OCI-LY7 (cell line): ENCODE results near the gene KIAA1671. TPM values are rescaled to one million over a fixed set of nuclear protein-coding genes. Genes with fewer than 3 reads are reported as not detected.

Experiments
- BruUV-seq: library from RNA; stranded (reverse); fragments of 400-500 nt; replicated peaks from 2 replicates; lab custom pipeline; 2021; lab: Mats Ljungman, UMichigan
- CTCF ChIA-PET: fragments of 300-600 bp; sonication (Branson Sonifier 250); formaldehyde crosslinking; loops from one replicate; lab custom pipeline; 2022; ENCODE audit warnings: antibody characterized with exemption; ENCODE audit not compliant: unreplicated experiment; lab: Charles Lee
- POLR2A ChIA-PET: fragments of 300-600 bp; sonication (Branson Sonifier 250); formaldehyde crosslinking; loops from one replicate; lab custom pipeline; 2022; ENCODE audit warnings: antibody characterized with exemption; lab: Charles Lee
- DNase-seq: peaks from one replicate; pipeline ENCODE4 v3.0.0-alpha.2; 2015; ENCODE audit warnings: low spot score
- H2AFZ ChIP-seq: fragments of 200-600 bp; sonication (generic), shearing (Covaris generic); 2 replicates; pipeline ENCODE4 v1.6.1; 2014; ENCODE audit warnings: mild to moderate bottlenecking, antibody characterized with exemption, low read length, moderate library complexity
- H3K27ac ChIP-seq: fragments of 200-600 bp; sonication (generic); 2 replicates; pipeline ENCODE4 v1.5.1; 2014; ENCODE audit warnings: mixed run types, low read depth, mild to moderate bottlenecking, moderate library complexity, low read length, inconsistent platforms; ENCODE audit not compliant: poor library complexity, severe bottlenecking
- H3K36me3 ChIP-seq: fragments of 200-600 bp; sonication (generic); 2 replicates; pipeline ENCODE4 v1.6.1; 2014; ENCODE audit warnings: mild to moderate bottlenecking, antibody characterized with exemption, low read length, moderate library complexity, mixed read lengths; ENCODE audit not compliant: insufficient read depth
- H3K4me1 ChIP-seq: fragments of 200-600 bp; sonication (generic); 2 replicates; pipeline ENCODE4 v1.5.1; 2014; ENCODE audit warnings: mild to moderate bottlenecking, low read length; ENCODE audit not compliant: insufficient read depth, poor library complexity, severe bottlenecking
- H3K4me2 ChIP-seq: fragments of 200-600 bp; sonication (generic); 2 replicates; pipeline ENCODE4 v1.6.1; 2014; ENCODE audit warnings: mild to moderate bottlenecking, low read length
- H3K4me3 ChIP-seq: fragments of 200-600 bp; sonication (generic); 2 replicates; pipeline ENCODE4 v1.5.1; 2014; ENCODE audit warnings: mild to moderate bottlenecking, low read depth, low read length; ENCODE audit not compliant: poor library complexity, severe bottlenecking
- H3K79me2 ChIP-seq: fragments of 200-600 bp; sonication (generic); 2 replicates; pipeline ENCODE4 v1.6.1; 2016; ENCODE audit warnings: low read depth, mild to moderate bottlenecking, low read length, moderate library complexity, mixed read lengths; ENCODE audit not compliant: insufficient read depth
- H3K9me2 ChIP-seq: fragments of 200-600 bp; sonication (generic); 2 replicates; pipeline ENCODE4 v1.6.1; 2016; ENCODE audit warnings: mild to moderate bottlenecking, low read length, mixed read lengths; ENCODE audit not compliant: insufficient read depth
- H3K9me3 ChIP-seq: fragments of 200-600 bp; sonication (generic); 2 replicates; pipeline ENCODE4 v1.6.1; 2014; ENCODE audit warnings: mild to moderate bottlenecking, mixed run types, low read length, mixed read lengths
- H4K20me1 ChIP-seq: fragments of 200-600 bp; sonication (generic); 2 replicates; pipeline ENCODE4 v1.6.1; 2014; ENCODE audit warnings: mild to moderate bottlenecking, antibody characterized with exemption, low read length, moderate library complexity, mixed read lengths; ENCODE audit not compliant: insufficient read depth
- EZH2phosphoT487 ChIP-seq: fragments of 200-600 bp; sonication (generic); IDR thresholded peaks from 2 replicates; pipeline ENCODE4 v1.6.1; 2018; ENCODE audit warnings: low read depth, borderline replicate concordance, mild to moderate bottlenecking, mixed run types, antibody characterized with exemption, low read length, moderate library complexity, mixed read lengths
- intact Hi-C: fragments of 100-400 bp; cut with micrococcal nuclease; formaldehyde crosslinking; loops from one replicate; pipeline ENCODE4 v1.10.0; 2022; ENCODE audit not compliant: unreplicated experiment
- total RNA-seq, 2 experiments: library from RNA; depleted of rRNA in 1 of 2; stranded (reverse); fragments of >200 nt in 1 of 2; shearing (Covaris generic) in 1 of 2; gene quantifications; 2 replicates each; pipeline ENCODE4 v1.2.3, GENCODE V29; 2014 to 2022
- TF ChIP-seq, protein P1 (sequence below): fragments of 200-600 bp; sonication (generic); conservative IDR thresholded peaks from 2 replicates; pipeline ENCODE4 v1.5.1; 2014; ENCODE audit warnings: mild to moderate bottlenecking, antibody characterized with exemption, low read length, moderate library complexity, mixed read lengths

KIAA1671 gene
- total RNA-seq, 2 experiments from 2014 or later: not detected

DNA sequence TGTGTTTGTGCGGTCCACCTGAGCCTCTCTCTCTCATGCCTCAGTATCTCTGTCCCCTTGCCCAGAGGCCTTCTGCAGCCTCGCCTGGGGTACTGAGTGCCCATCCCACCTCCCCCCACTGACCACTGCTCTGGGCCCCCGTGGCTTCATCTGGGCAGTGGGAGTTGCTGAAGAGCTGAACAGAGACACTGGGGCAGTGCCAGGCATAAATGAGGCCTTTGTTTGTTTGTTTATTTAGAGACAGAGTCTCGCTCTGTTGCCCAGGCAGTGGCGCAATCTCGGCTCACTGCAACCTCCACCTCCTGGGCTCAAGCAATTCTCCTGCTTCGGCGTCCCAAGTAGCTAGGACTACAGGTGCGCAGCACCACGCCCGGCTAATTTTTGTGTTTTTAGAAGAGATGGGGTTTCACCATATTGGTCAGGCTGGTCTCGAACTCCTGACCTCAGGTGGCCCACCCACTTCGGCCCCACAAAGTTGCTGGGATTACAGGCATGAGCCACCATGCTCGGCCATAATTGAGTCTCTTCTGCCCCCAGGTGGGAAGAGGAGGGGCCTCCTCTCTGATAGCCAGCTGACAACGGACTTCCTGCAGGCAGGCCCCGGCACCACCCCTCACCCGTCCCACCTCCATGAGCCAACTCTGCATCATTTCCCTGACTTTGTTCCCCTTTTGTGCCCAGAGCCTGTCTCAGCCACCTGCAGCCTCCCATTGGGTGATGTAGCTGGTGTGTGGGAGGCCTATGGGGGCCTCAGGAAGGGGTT lies 256.4 kb downstream of the KIAA1671 start:
- intact Hi-C loops: no loop called here
- H3K4me2 ChIP-seq: no peak overlapping the region
- no peaks in the 10 kb centered on the region for H3K9me3 ChIP-seq

DNA sequence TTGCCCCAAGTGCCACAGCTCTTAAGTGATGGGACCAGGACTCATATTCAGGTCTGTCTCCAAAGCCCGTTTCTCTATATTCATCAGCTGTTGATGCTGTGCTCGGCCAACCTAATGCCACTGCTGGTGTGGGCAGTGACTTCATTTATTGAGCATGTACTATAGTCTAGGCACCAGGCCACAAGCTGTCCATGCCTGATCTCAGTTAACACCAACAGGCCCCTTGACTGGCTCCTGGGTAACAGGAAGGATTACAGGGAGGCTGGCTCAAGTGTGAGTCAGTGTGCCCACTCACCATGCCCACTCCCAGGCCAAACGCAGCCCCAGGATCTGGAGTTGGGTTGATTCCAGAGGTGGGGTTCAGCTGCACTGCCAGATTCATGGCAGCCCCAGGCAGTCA lies 258.3 kb downstream of the KIAA1671 start:
- Histone ChIP-seq H3K36me3 (no peaks in the 10 kb centered on the region), H3K9me3 (no peaks in the 10 kb centered on the region), H4K20me1 (no peaks in the 10 kb centered on the region), H3K27ac (no peak overlapping the region), H3K9me2 (no peaks in the 10 kb centered on the region), H3K4me3 (no peak overlapping the region), H3K4me1 (no peaks in the 10 kb centered on the region), H3K4me2 (no peak overlapping the region), H3K79me2 (no peaks in the 10 kb centered on the region), H2AFZ (no peak overlapping the region)
- DNase-seq: no peak
- intact Hi-C loops: no loop called here
- ChIA-PET POLR2A (no interaction called here), CTCF (no interaction called here)
- no TSS peak for BruUV-seq
- TF ChIP-seq, protein P1, sequence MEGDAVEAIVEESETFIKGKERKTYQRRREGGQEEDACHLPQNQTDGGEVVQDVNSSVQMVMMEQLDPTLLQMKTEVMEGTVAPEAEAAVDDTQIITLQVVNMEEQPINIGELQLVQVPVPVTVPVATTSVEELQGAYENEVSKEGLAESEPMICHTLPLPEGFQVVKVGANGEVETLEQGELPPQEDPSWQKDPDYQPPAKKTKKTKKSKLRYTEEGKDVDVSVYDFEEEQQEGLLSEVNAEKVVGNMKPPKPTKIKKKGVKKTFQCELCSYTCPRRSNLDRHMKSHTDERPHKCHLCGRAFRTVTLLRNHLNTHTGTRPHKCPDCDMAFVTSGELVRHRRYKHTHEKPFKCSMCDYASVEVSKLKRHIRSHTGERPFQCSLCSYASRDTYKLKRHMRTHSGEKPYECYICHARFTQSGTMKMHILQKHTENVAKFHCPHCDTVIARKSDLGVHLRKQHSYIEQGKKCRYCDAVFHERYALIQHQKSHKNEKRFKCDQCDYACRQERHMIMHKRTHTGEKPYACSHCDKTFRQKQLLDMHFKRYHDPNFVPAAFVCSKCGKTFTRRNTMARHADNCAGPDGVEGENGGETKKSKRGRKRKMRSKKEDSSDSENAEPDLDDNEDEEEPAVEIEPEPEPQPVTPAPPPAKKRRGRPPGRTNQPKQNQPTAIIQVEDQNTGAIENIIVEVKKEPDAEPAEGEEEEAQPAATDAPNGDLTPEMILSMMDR: no peak
- TF ChIP-seq EZH2phosphoT487: no peak

More for the DNA sequence above, 256.4 kb downstream of the KIAA1671 start:
- Histone ChIP-seq H3K9me2 (no peaks in the 10 kb centered on the region), H3K4me3 (no peak overlapping the region), H3K4me1 (no peaks in the 10 kb centered on the region), H2AFZ (no peak overlapping the region), H4K20me1 (no peaks in the 10 kb centered on the region), H3K27ac (no peak overlapping the region), H3K79me2 (no peaks in the 10 kb centered on the region), H3K36me3 (no peaks in the 10 kb centered on the region)
- BruUV-seq: no TSS peak
- TF ChIP-seq, protein P1: no peak
- no peak for TF ChIP-seq EZH2phosphoT487
- ChIA-PET POLR2A (no interaction called here), CTCF (no interaction called here)
- no peak for DNase-seq

- no peaks in the 10 kb centered on the region for H3K4me1 ChIP-seq
- ChIA-PET POLR2A (no interaction called here), CTCF (no interaction called here)
- no peak overlapping the region for H3K4me2 ChIP-seq
- H3K36me3 ChIP-seq: no peaks in the 10 kb centered on the region
- no peaks in the 10 kb centered on the region for H3K9me2 ChIP-seq
- no peak overlapping the region for H3K4me3 ChIP-seq
- DNase-seq: no peak
- no peak for TF ChIP-seq EZH2phosphoT487
- TF ChIP-seq, protein P1: no peak
- intact Hi-C loops: no loop called here
- H3K79me2 ChIP-seq: no peaks in the 10 kb centered on the region
- no peaks in the 10 kb centered on the region for H3K9me3 ChIP-seq
- no peak overlapping the region for H3K27ac ChIP-seq
- no peaks in the 10 kb centered on the region for H4K20me1 ChIP-seq
- no TSS peak for BruUV-seq
- no peak overlapping the region for H2AFZ ChIP-seq
Measured at GRCh38 chr22:25212337-25212736, 259.8 kb downstream of the KIAA1671 start.
